ENCODE measurements around the gene HBS1L.

HBS1L gene

GRCh38 chr6:135006386-135006914 is 48.2 kb downstream of the HBS1L start:
- no peak overlapping the region for H3K27ac ChIP-seq (ENCODE audit: low read depth, low read length)

GRCh38 chr6:135004399-135004798 is 50.2 kb downstream of the HBS1L start:
- no peak overlapping the region for H3K56ac ChIP-seq (ENCODE audit: low read length)
- H2AK5ac ChIP-seq (ENCODE audit: low read length), result no peak overlapping the region
- no peak overlapping the region for H4K8ac ChIP-seq (ENCODE audit: low read depth, low read length)
- no peak overlapping the region for H3K9ac ChIP-seq (ENCODE audit: low read length)
- H4K5ac ChIP-seq (ENCODE audit: low read length), result no peak overlapping the region
- WGBS (ENCODE audit: extremely low coverage, insufficient coverage, low lambda C conversion rate), result no CpG with 5 or more reads among the region's 2 CpGs
- peak; percentile 11 for DNase-seq
- no peaks in the 10 kb centered on the region for H3K79me1 ChIP-seq (ENCODE audit: low read length)
- no peak overlapping the region for H3K4me3 ChIP-seq (ENCODE audit: low read length)
- no peak overlapping the region for H3K27ac ChIP-seq (ENCODE audit: low read depth, low read length)
- no peak overlapping the region for H3K4ac ChIP-seq (ENCODE audit: low read depth, low read length)
- H3K36me3 ChIP-seq (ENCODE audit: control insufficient read depth, insufficient read depth, low read length), result no peaks in the 10 kb centered on the region
- no peak overlapping the region for H3K18ac ChIP-seq (ENCODE audit: low read length)
- no peak overlapping the region for H2BK5ac ChIP-seq (ENCODE audit: low read length)
- H3K23ac ChIP-seq (ENCODE audit: low read length), result no peak overlapping the region
- no peak overlapping the region for H2BK120ac ChIP-seq (ENCODE audit: low read depth, low read length)
- H3K27me3 ChIP-seq (ENCODE audit: insufficient read depth, low read length, poor library complexity), result no peaks in the 10 kb centered on the region
- H3K4me2 ChIP-seq (ENCODE audit: low read length), result no peak overlapping the region
- H3K79me2 ChIP-seq (ENCODE audit: control insufficient read depth, insufficient read depth, low read length), result no peaks in the 10 kb centered on the region
- no peak overlapping the region for H2BK15ac ChIP-seq (replicated peaks; ENCODE audit: low read depth)
- H3K4me1 ChIP-seq (ENCODE audit: control insufficient read depth, low read depth, low read length), result no peaks in the 10 kb centered on the region

More at GRCh38 chr6:135006386-135006914, 48.2 kb downstream of the HBS1L start:
- H3K56ac ChIP-seq (ENCODE audit: low read length), result no peak overlapping the region
- H2BK15ac ChIP-seq (replicated peaks; ENCODE audit: low read depth), result no peak overlapping the region
- H3K4ac ChIP-seq (ENCODE audit: low read depth, low read length), result no peak overlapping the region
- H3K18ac ChIP-seq (ENCODE audit: low read length), result no peak overlapping the region
- H4K8ac ChIP-seq (ENCODE audit: low read depth, low read length), result no peak overlapping the region
- no peak overlapping the region for H3K4me2 ChIP-seq (ENCODE audit: low read length)
- no peak overlapping the region for H4K5ac ChIP-seq (ENCODE audit: low read length)
- H3K4me3 ChIP-seq (ENCODE audit: low read length), result no peak overlapping the region
- no peak overlapping the region for H3K9ac ChIP-seq (ENCODE audit: low read length)
- H3K79me1 ChIP-seq (ENCODE audit: low read length), result no peaks in the 10 kb centered on the region
- H3K4me1 ChIP-seq (ENCODE audit: control insufficient read depth, low read depth, low read length), result no peaks in the 10 kb centered on the region
- H3K36me3 ChIP-seq (ENCODE audit: control insufficient read depth, insufficient read depth, low read length), result no peaks in the 10 kb centered on the region
- no peak overlapping the region for H2AK5ac ChIP-seq (ENCODE audit: low read length)
- no CpG with 5 or more reads among the region's 3 CpGs for WGBS (ENCODE audit: extremely low coverage, insufficient coverage, low lambda C conversion rate)
- H2BK5ac ChIP-seq (ENCODE audit: low read length), result no peak overlapping the region
- no peak overlapping the region for H3K23ac ChIP-seq (ENCODE audit: low read length)
- H3K79me2 ChIP-seq (ENCODE audit: control insufficient read depth, insufficient read depth, low read length), result no peaks in the 10 kb centered on the region
- H3K27me3 ChIP-seq (ENCODE audit: insufficient read depth, low read length, poor library complexity), result no peaks in the 10 kb centered on the region
- H2BK120ac ChIP-seq (ENCODE audit: low read depth, low read length), result no peak overlapping the region
- no peak for DNase-seq

DNA sequence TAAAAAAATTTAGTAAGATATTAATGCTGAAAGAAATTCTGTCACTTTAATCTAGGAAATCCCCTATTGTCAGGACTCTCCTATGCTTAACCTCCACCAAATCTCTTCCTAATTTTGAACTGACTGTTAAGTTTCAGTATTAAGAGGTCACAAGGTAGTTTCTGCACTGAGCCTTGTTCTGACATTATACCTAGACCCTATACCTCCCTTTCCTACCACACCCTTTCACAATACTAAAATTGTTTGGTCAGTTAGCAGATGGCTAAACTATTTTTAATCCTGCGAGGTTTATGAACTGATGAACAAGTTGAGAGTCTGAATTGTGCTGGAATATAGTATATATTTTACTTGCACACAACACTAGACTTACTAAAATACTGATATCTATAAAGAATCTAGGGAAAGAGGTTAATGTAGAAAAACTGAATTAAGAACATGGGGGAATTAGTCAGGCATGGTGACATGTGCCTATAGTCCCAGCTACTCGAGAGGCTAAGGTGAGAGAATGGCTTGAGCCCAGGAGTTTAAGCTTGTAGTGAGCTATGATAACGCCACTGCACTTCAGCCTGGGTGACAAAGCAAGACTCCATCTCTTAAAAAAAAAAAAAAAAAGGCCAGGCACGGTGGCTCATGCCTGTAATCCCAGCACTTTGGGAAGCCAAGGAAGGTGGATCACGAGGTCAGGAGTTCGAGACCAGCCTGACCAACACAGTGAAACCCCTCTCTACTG is 51.5 kb downstream of the HBS1L start:
- DNase-seq, result no peak
- Histone ChIP-seq H3K4me1 (ENCODE audit: control insufficient read depth, low read depth, low read length) (no peaks in the 10 kb centered on the region), H3K4ac (ENCODE audit: low read depth, low read length) (no peak overlapping the region), H3K18ac (ENCODE audit: low read length) (no peak overlapping the region), H3K4me3 (ENCODE audit: low read length) (no peak overlapping the region), H3K4me2 (ENCODE audit: low read length) (no peak overlapping the region), H2BK5ac (ENCODE audit: low read length) (no peak overlapping the region), H3K27me3 (ENCODE audit: insufficient read depth, low read length, poor library complexity) (no peaks in the 10 kb centered on the region), H3K79me1 (ENCODE audit: low read length) (no peaks in the 10 kb centered on the region), H3K9ac (ENCODE audit: low read length) (no peak overlapping the region), H3K79me2 (ENCODE audit: control insufficient read depth, insufficient read depth, low read length) (no peaks in the 10 kb centered on the region), H4K5ac (ENCODE audit: low read length) (no peak overlapping the region), H3K36me3 (ENCODE audit: control insufficient read depth, insufficient read depth, low read length) (no peaks in the 10 kb centered on the region), H2AK5ac (ENCODE audit: low read length) (no peak overlapping the region), H3K23ac (ENCODE audit: low read length) (no peak overlapping the region), H2BK120ac (ENCODE audit: low read depth, low read length) (no peak overlapping the region), H2BK15ac (replicated peaks; ENCODE audit: low read depth) (no peak overlapping the region), H4K8ac (ENCODE audit: low read depth, low read length) (no peak overlapping the region), H3K27ac (ENCODE audit: low read depth, low read length) (no peak overlapping the region), H3K56ac (ENCODE audit: low read length) (no peak overlapping the region)
- no CpG with 5 or more reads among the region's 6 CpGs for WGBS (ENCODE audit: extremely low coverage, insufficient coverage, low lambda C conversion rate)

DNA sequence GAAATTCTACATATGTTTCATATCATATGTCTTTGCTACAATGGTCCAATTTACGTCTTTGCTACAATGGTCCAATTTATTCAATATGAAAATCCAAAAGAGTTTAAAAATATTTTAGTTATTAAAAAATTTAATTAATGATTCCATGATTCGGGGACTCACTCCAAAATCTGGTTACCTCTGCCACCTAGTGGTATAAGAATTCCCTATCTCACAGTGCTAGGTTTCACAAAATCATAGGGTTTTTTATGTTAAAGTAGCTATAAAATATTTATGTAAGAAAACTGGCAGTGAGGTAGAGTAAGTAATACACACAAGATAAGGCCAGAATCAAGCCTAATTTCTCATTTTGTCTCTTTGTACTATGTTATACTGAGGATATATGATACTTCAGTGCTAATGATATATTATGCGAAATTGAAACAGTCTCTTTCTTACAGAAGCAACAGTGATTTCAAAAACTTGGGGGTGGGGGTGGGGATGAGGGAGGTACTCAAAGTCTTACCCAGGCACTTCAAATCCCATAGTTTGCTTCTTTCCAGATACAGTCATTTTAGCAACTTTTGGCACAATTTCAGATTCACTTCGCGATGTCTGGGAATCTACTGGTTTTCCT is 52.3 kb downstream of the HBS1L start:
- H3K4me2 ChIP-seq (ENCODE audit: low read length), result no peak overlapping the region
- H4K5ac ChIP-seq (ENCODE audit: low read length), result no peak overlapping the region
- H3K79me2 ChIP-seq (ENCODE audit: control insufficient read depth, insufficient read depth, low read length), result no peaks in the 10 kb centered on the region
- H3K23ac ChIP-seq (ENCODE audit: low read length), result no peak overlapping the region
- no peak overlapping the region for H4K8ac ChIP-seq (ENCODE audit: low read depth, low read length)
- H3K56ac ChIP-seq (ENCODE audit: low read length), result no peak overlapping the region
- DNase-seq, result peak; percentile 15
- peaks cover under 1% of the 10 kb centered on the region for H3K36me3 ChIP-seq (ENCODE audit: control insufficient read depth, insufficient read depth, low read length)
- H2BK120ac ChIP-seq (ENCODE audit: low read depth, low read length), result no peak overlapping the region
- H3K9ac ChIP-seq (ENCODE audit: low read length), result no peak overlapping the region
- no peak overlapping the region for H2AK5ac ChIP-seq (ENCODE audit: low read length)
- no peak overlapping the region for H3K4me3 ChIP-seq (ENCODE audit: low read length)
- H3K18ac ChIP-seq (ENCODE audit: low read length), result no peak overlapping the region
- H2BK15ac ChIP-seq (replicated peaks; ENCODE audit: low read depth), result no peak overlapping the region
- no CpG with 5 or more reads among the region's 5 CpGs for WGBS (ENCODE audit: extremely low coverage, insufficient coverage, low lambda C conversion rate)
- no peak overlapping the region for H3K4ac ChIP-seq (ENCODE audit: low read depth, low read length)
- H3K27me3 ChIP-seq (ENCODE audit: insufficient read depth, low read length, poor library complexity), result no peaks in the 10 kb centered on the region
- no peak overlapping the region for H3K27ac ChIP-seq (ENCODE audit: low read depth, low read length)
- no peaks in the 10 kb centered on the region for H3K79me1 ChIP-seq (ENCODE audit: low read length)
- H3K4me1 ChIP-seq (ENCODE audit: control insufficient read depth, low read depth, low read length), result no peaks in the 10 kb centered on the region
- no peak overlapping the region for H2BK5ac ChIP-seq (ENCODE audit: low read length)

DNA sequence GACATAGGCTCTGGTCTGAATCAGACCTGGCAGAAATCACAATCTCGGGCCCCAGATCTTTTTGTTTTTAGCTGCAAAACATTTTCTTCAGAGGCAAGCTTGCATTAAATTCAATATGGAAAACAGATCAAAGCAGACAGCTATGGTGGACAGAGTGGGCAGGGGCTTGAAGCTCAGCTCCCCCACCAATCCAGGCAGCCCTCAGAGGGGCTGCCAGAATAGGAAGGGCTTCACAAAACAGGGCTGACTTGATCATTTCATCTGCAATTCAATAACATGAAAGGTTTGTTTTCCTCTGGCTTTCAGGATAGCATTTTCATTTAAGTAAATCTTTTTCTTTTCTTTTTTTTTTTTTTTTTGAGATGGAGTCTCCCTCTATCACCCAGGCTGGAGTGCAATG is 55.5 kb downstream of the HBS1L start:
- H3K79me2 ChIP-seq (ENCODE audit: control insufficient read depth, insufficient read depth, low read length), result no peaks in the 10 kb centered on the region
- WGBS (ENCODE audit: extremely low coverage, insufficient coverage, low lambda C conversion rate), result no CpG with 5 or more reads among the region's 1 CpG
- no peak overlapping the region for H3K23ac ChIP-seq (ENCODE audit: low read length)
- H3K27ac ChIP-seq (ENCODE audit: low read depth, low read length), result no peak overlapping the region
- H2BK5ac ChIP-seq (ENCODE audit: low read length), result no peak overlapping the region
- H4K5ac ChIP-seq (ENCODE audit: low read length), result no peak overlapping the region
- no peak overlapping the region for H2BK120ac ChIP-seq (ENCODE audit: low read depth, low read length)
- no peaks in the 10 kb centered on the region for H3K27me3 ChIP-seq (ENCODE audit: insufficient read depth, low read length, poor library complexity)
- H3K56ac ChIP-seq (ENCODE audit: low read length), result no peak overlapping the region
- H3K4ac ChIP-seq (ENCODE audit: low read depth, low read length), result no peak overlapping the region
- H3K18ac ChIP-seq (ENCODE audit: low read length), result no peak overlapping the region
- no peaks in the 10 kb centered on the region for H3K4me1 ChIP-seq (ENCODE audit: control insufficient read depth, low read depth, low read length)
- no peak overlapping the region for H3K4me3 ChIP-seq (ENCODE audit: low read length)
- H2AK5ac ChIP-seq (ENCODE audit: low read length), result no peak overlapping the region
- H3K9ac ChIP-seq (ENCODE audit: low read length), result no peak overlapping the region
- no peak for DNase-seq
- no peaks in the 10 kb centered on the region for H3K79me1 ChIP-seq (ENCODE audit: low read length)
- H3K36me3 ChIP-seq (ENCODE audit: control insufficient read depth, insufficient read depth, low read length), result peaks cover 3% of the 10 kb centered on the region
- H4K8ac ChIP-seq (ENCODE audit: low read depth, low read length), result no peak overlapping the region
- H2BK15ac ChIP-seq (replicated peaks; ENCODE audit: low read depth), result no peak overlapping the region
- H3K4me2 ChIP-seq (ENCODE audit: low read length), result no peak overlapping the region

Measured in mesendoderm (in vitro differentiated cells).